A673 (cell line): ENCODE data around the gene STARD13.

Experiments used
- EZH2 ChIP-seq: fragments of 200-600 bp; sonication (generic); IDR thresholded peaks from 2 replicates; pipeline ENCODE4 v1.6.1; 2017; ENCODE audit warnings: borderline replicate concordance, low read depth, mild to moderate bottlenecking, mixed read lengths, antibody characterized with exemption, low read length; ENCODE audit not compliant: poor library complexity, severe bottlenecking
- TF ChIP-seq, protein P1 (sequence below): fragments of 300-800, 200-600 bp; sonication (generic); conservative IDR thresholded peaks from 2 replicates; pipeline ENCODE4 v1.5.1; 2017; ENCODE audit warnings: low read depth, mild to moderate bottlenecking, antibody characterized with exemption, low read length, moderate library complexity, mixed read lengths

DNA sequence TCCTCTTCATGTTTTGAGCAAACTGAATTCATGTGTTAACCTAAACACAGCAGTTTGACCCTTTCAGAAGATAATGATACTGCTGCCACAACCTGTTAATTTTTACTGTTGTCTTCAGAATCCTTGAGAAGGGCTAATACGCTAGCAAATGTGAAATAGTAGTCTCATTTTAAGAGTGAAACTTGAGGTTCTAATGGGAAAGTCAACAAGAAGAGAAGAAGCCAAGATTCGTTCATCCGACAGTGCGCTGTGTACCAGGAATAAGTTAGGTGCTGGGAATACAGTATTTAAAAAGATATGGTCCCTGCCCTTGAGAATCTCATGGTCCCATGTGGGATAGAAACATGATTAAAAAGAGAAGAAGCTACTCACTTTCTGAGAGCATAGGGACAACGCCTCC, 134.9 kb downstream of the STARD13 start:
- TF ChIP-seq, protein P1, sequence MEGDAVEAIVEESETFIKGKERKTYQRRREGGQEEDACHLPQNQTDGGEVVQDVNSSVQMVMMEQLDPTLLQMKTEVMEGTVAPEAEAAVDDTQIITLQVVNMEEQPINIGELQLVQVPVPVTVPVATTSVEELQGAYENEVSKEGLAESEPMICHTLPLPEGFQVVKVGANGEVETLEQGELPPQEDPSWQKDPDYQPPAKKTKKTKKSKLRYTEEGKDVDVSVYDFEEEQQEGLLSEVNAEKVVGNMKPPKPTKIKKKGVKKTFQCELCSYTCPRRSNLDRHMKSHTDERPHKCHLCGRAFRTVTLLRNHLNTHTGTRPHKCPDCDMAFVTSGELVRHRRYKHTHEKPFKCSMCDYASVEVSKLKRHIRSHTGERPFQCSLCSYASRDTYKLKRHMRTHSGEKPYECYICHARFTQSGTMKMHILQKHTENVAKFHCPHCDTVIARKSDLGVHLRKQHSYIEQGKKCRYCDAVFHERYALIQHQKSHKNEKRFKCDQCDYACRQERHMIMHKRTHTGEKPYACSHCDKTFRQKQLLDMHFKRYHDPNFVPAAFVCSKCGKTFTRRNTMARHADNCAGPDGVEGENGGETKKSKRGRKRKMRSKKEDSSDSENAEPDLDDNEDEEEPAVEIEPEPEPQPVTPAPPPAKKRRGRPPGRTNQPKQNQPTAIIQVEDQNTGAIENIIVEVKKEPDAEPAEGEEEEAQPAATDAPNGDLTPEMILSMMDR, result no peak
- no peak for TF ChIP-seq EZH2
